Kidney (tissue), 14 donors: Measurements from ENCODE around the gene ACAP3. TPM values are rescaled to one million over a fixed set of nuclear protein-coding genes. Genes with fewer than 3 reads are reported as not detected.

ENCODE experiments used
- DNase-seq, 5 donors: peaks; one replicate each; pipeline ENCODE4 v3.0.0-alpha.2; 2013 to 2020
- FAIRE-seq: peaks from 2 replicates; lab custom pipeline; 2012; peaks lifted over from hg19 to GRCh38; lab: Jason Lieb, UNC
- H3K27ac ChIP-seq, 2 donors: one replicate each; pipeline ENCODE4 v1.7.0; 2013; ENCODE audit warnings: low read depth in 2 of 2, low read length in 2 of 2, inconsistent platforms in 1 of 2
- H3K27me3 ChIP-seq: one replicate; pipeline ENCODE4 v1.7.1; 2013; ENCODE audit warnings: low read length, inconsistent platforms; ENCODE audit not compliant: control insufficient read depth, insufficient read depth
- H3K36me3 ChIP-seq, 3 donors: one replicate each; pipeline versions ENCODE4 v1.7.0 to v1.7.1; 2013; ENCODE audit warnings: low read length in 3 of 3, control low read depth in 1 of 3, inconsistent platforms in 1 of 3; ENCODE audit not compliant: insufficient read depth in 3 of 3, control insufficient read depth in 2 of 3
- H3K4me1 ChIP-seq, 3 donors: one replicate each; pipeline versions ENCODE4 v1.7.0 to v1.7.1; 2013; ENCODE audit warnings: low read length in 3 of 3, inconsistent platforms in 1 of 3, low read depth in 1 of 3; ENCODE audit not compliant: control insufficient read depth in 2 of 3, insufficient read depth in 2 of 3
- H3K4me3 ChIP-seq, 3 donors: one replicate each; pipeline versions ENCODE4 v1.7.0 to v1.8.1; 2013; ENCODE audit warnings: low read length in 3 of 3, control low read depth in 1 of 3, inconsistent platforms in 1 of 3
- H3K9ac ChIP-seq, 3 donors: one replicate each; pipeline versions ENCODE4 v1.7.0 to v1.7.1; 2013; ENCODE audit warnings: low read length in 3 of 3, control low read depth in 1 of 3, inconsistent platforms in 1 of 3
- H3K9me3 ChIP-seq, 3 donors: one replicate each; pipeline versions ENCODE4 v1.7.0 to v1.7.1; 2013; ENCODE audit warnings: low read length in 3 of 3, control low read depth in 1 of 3, inconsistent platforms in 1 of 3; ENCODE audit not compliant: control insufficient read depth in 2 of 3, insufficient read depth in 1 of 3
- CTCF ChIP-seq: IDR thresholded peaks from 3 replicates; pipeline ENCODE4 v1.5.1; 2012; ENCODE audit warnings: mild to moderate bottlenecking, moderate library complexity, borderline replicate concordance; ENCODE audit not compliant: insufficient read depth; ENCODE audit errors: extremely low read depth
- intact Hi-C: fragments of 100-400 bp; cut with DNase I; formaldehyde crosslinking; loops from one replicate; pipeline ENCODE4 v1.11.1; 2022
- polyA plus RNA-seq: library from polyadenylated mRNA; stranded (reverse); fragments of 350-450 nt; fragmentation: Illumina TruSeq; extraction: RNeasy Lipid Tissue Mini Kit (QIAGEN cat#74804); gene quantifications from one replicate; pipeline ENCODE4 v1.2.3, GENCODE V29; 2014; ENCODE audit warnings: low read depth, low replicate concordance; ENCODE audit not compliant: insufficient read depth
- total RNA-seq: library from RNA; stranded (reverse); fragmentation: NEBNext Ultra II Directional; extraction: Animal tissue kit (Norgen Biotek cat#: 25700); gene quantifications from one replicate; pipeline ENCODE4 v1.2.1, GENCODE V29; 2021
- donor health status: control.
- donor health status: control.
- donor health status: control.
- donor health status: control.
- donor health status: control.
- donor health status: DM: yes; HTN: yes; CAD: no.
- donor health status: Normal renal cell carcinoma (clear cell type).

ACAP3 gene
- total and polyA plus RNA-seq, 2 donors from 2014 or later: 15.9 to 39.5 TPM

DNA sequence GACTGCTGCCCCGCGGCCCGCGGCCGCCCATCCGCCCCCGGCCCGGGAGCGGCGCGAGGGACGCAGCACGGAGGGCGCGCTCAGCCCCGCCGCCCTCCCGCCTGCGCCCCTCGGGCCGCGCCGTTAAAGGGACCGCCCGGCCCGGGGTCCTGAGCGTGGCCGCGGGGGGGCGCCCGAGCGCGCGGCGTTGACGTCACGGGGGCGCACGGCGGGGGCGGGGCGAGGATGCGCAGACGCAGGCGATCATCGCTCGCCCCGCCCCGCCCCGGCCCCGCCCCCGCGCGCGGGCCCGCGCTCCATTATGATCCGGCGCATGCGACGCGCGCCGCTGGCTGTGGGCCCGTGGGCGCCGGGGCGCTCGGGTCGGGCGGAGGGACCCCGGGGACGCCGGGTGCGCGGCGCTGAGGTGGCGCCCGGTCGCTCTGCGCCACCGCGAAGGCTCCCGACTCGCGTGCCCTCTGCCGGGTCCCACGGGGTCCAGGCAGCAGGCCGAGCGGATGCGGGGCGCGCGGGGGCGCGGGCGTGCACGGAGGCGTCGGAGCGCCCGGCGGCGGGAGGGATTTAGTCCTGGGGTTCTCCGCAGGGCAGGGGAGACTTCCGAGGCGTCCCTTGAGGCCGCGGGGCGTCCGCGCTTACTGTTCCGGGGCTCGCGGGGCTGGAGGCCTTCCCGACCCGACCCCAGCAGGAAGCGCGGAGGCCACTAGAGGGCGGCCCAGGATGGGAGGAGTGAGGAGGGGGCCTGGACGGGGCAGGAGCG is 41.7 kb upstream of the ACAP3 start, which contains the start of gene DVL1:
Gene DVL1, minus strand, starts transcription at position 163 of the 757 bp plus-strand sequence. CDS start 353 bp downstream, outside the sequence.
- no peaks in the 10 kb centered on the region for H3K27me3 ChIP-seq
- no peak for FAIRE-seq
- DNase-seq: peak; percentile 75 to 90 (median 88)
- H3K36me3 ChIP-seq: no peaks in the 10 kb centered on the region
- H3K27ac ChIP-seq: peak within 1 kb of the TSS; percentile 81 to 82
- H3K9me3 ChIP-seq: no peaks in the 10 kb centered on the region
- peak; percentile 55 for TF ChIP-seq CTCF
- H3K4me3 ChIP-seq: peak within 1 kb of the TSS; percentile 61 to 76 (median 70)
- intact Hi-C loops: no loop called here
- peak within 1 kb of the TSS in 2 of 3 donors; percentile 77 to 78 for H3K9ac ChIP-seq
- peaks cover 0 to 30% (median 0%) of the 10 kb centered on the region in 3 donors for H3K4me1 ChIP-seq

- DNase-seq (peak in 4 of 5 donors; percentile 46 to 81 (median 72)), FAIRE-seq (no peak)
- peaks cover 0 to 30% (median 0%) of the 10 kb centered on the region in 3 donors for H3K4me1 ChIP-seq
- H3K36me3 ChIP-seq: no peaks in the 10 kb centered on the region
- H3K27me3 ChIP-seq: no peaks in the 10 kb centered on the region
- peak overlapping the region; percentile 61 to 76 (median 70) for H3K4me3 ChIP-seq
- H3K9ac ChIP-seq: peak overlapping the region in 2 of 3 donors; percentile 77 to 78
- intact Hi-C loops: no loop called here
- no peaks in the 10 kb centered on the region for H3K9me3 ChIP-seq
- TF ChIP-seq CTCF: peak; percentile 14
- peak overlapping the region; percentile 81 to 82 for H3K27ac ChIP-seq
Observed at GRCh38 chr1:1348420-1349255, 40.9 kb upstream of the ACAP3 start.

DNA sequence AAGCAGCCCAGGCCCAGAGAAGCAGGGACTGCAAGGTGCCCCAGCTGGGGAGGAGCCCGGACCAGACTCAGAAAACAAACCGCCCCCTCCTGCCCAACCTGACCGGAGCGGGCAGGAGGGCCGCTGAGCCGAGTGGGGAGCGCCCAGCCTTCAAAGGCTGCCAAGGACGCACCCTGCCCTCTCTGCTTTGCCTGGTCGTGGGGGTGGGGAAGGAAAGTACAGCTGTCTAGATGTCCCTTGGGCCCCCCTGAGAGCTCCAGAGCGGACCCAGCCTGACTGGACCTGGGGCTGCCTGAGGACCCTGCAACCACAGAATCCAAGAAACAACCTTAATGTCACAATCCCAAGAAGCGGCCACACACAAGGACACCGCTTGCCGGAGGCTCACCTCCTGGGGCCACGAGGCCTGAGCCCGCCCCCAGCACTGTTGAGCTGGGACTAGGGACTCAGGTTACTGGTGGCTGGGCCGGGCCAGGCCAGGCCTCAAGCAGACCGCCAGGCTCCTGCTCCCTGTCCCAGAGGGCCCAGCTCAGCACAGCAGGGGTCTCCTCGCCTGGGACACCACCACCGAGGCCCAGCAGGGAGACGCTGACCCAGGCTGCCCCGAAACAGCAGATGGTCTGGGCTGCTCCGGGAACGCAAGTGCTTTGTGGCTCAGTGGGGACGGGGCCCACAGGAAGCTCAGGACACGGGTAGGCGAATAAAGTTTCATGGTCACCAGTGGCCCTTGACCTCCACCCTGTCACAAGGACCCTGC is 40.1 kb upstream of the ACAP3 start:
- DNase-seq (peak in 4 of 5 donors; percentile 35 to 82 (median 47)), FAIRE-seq (no peak)
- H3K27me3 ChIP-seq: no peaks in the 10 kb centered on the region
- H3K9me3 ChIP-seq: no peaks in the 10 kb centered on the region
- peak overlapping the region; percentile 12 to 76 (median 70) for H3K4me3 ChIP-seq
- TF ChIP-seq CTCF: no peak
- H3K36me3 ChIP-seq: no peaks in the 10 kb centered on the region
- peaks cover 0 to 30% (median 0%) of the 10 kb centered on the region in 3 donors for H3K4me1 ChIP-seq
- peak overlapping the region in 2 of 3 donors; percentile 77 to 78 for H3K9ac ChIP-seq
- H3K27ac ChIP-seq: peak overlapping the region; percentile 81 to 82
- intact Hi-C loops: no loop called here
